SK-MEL-5 (cell line): Measurements from ENCODE around the gene STRN3. TPM values are rescaled to one million over a fixed set of nuclear protein-coding genes. Genes with fewer than 3 reads are reported as not detected.
"Not testable (repeated sequence)": the region's sequence is repeated elsewhere in the genome, so short reads cannot be mapped to it uniquely, and the experiment has no call there.

Experiments
- DNase-seq: peaks from one replicate; pipeline ENCODE4 v3.0.0-alpha.2; 2016; ENCODE audit warnings: low read depth, low spot score
- in situ Hi-C: cut with HindIII; loops from 2 replicates; pipeline ENCODE4 v1.10.0; 2016; ENCODE audit warnings: low sequenced_read_pairs, high pct_unique_total_duplicates, low pct_unique_long_range_greater_than_20kb
- total RNA-seq: library from RNA; depleted of rRNA; stranded (reverse); fragments of >200 nt; shearing (Covaris generic); gene quantifications from 2 replicates; pipeline ENCODE4 v1.2.3, GENCODE V29; 2014

Gene STRN3
- total RNA-seq, 1 experiment from 2014 or later, result 35.8 TPM

DNA sequence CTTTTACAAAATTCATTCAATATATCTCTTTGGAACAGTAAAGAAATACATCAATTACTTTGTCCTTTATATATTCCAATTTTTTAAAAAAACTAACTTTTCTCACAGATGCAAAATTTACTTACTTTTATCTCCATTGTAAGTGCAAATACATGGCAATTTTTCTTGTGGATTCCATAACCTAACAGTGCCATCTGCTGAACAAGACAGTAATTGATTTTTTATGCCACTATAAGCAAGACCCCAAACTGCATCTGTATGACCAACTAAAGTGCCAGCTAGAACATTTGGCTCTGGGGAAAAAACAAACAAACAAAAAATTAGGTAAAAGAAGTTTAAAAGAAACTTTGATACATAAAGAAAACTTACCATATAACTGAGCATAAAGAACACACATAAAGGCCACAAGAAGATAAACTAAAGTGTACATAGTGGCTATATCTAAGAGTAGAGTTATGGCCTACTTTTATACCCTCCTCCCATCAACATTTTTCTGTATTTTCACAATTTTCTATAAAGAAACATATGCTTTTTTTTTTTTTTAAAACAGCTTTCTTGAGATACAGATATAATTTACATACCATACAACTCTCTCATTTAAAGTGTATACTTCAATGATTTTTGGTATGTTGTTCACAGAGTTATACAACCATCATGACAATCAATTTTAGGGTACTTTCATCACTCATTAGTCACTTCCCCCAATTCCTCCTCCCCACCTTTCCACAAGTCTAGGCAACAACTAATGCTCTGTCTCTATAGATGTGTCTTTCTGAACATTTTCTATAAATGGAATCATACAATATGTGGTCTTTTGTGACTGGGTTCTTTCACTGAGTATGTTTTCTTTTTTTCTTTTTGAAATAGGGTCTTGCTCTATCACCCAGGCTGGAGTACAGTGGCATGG is 119.2 kb downstream of the STRN3 start:
- peak; percentile 46 for DNase-seq
- in situ Hi-C loops, result no loop called here

DNA sequence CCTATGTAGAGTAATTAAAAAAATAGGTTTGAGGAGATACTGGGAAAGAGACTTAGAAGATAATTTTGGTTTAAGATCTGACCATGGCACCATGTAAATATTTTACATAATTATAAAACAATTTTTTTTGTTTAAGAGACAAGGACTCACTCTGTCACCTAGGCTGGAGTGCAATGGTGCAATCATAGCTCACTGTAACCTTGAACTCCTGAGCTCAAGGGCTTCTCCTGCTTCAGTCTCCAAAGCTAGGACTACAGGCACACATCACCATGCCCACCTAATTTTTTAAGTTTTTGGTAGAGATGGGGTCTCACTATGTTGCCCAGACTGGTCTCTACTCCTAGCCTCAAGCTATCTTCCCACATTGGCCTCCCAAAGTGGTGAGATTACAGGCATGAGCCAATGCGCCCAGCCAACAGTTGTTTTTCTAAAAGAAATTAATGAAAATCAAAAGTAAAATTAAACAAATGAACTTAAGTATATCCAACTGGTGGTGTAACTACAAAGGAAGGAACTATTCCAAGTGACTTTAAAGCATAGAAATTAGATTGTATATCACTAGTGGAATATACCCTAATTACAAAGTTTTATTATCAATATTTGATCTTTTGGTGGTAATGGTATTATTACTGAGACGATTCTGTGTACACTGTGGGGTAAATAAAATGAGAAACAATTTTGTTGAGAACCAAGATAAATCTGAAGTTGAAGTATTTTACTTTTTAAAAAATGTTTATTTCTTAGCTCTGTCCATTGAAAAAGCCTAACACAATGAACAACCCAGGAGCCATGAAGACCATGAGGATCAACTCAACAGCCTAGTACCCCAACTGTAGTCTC is 122.7 kb downstream of the STRN3 start:
- no peak for DNase-seq
- in situ Hi-C loops, result no loop called here

DNA sequence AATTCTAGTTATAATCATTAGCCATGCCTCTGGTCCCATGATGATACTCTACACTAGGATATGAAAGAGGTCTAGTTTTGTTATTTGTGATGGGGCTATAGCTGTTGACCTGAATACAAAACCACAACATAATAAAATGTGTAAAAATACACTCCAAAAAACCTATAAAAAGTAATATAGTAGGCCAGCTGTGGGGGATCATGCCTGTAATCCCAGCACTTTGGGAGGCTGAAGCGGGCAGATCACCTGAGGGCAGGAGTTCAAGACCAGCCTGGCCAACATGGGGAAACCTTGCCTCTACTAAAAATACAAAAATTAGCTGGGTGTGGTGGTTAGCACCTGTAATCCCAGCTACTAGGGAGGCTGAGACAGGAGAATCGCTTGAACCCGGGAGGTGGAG is 129.1 kb downstream of the STRN3 start:
- in situ Hi-C loops, DNase-seq: not testable (repeated sequence)

DNA sequence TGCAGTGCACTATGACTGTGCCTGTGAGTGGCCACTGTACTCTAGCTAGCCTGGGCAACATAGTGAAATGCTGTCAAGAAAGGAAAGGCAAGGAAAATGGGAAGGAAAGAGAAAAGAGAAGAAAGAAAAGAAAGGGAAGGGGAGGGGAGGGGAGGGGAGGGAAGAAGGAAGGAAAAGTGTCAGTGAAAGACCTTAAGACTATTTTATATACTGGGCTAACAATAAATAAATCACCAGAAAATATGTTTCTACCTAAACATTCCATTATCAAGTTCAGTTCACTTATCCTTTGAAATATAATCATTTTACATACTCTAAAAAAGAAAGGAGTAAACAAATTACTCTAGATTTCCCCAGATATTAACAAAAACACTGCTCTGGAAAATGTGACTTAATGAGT is 129.7 kb downstream of the STRN3 start:
- in situ Hi-C loops, result no loop called here

DNA sequence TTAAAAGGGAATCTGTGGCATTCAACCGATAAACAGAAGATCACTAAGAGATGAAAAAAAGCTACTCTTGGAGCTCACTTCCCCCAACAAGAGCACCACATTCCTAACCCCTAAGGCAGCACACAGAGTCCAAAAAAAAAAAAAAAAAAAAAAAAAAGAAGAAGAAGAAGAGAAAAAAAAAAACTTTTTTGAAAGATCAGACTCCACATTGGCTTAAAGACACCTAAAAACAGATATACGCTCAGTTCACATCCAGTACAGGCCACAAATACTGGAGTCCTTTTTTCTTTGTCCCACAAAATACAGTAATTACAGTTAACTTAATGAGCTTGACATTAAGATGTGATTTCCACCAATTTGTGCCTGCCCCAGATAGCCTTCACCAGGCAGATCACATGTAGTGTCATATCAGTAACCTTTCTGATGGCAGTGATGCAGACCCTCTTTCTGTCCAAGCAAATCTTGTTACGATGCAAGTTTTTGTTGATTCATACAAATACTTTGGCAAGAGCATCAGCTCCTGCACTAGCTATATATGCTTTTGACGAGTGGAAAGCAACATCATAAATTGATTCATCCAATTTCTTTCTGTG is 131.2 kb downstream of the STRN3 start:
- DNase-seq, result no peak
- in situ Hi-C loops, result no loop called here

More for the DNA sequence above, 129.7 kb downstream of the STRN3 start:
- no peak for DNase-seq

DNA sequence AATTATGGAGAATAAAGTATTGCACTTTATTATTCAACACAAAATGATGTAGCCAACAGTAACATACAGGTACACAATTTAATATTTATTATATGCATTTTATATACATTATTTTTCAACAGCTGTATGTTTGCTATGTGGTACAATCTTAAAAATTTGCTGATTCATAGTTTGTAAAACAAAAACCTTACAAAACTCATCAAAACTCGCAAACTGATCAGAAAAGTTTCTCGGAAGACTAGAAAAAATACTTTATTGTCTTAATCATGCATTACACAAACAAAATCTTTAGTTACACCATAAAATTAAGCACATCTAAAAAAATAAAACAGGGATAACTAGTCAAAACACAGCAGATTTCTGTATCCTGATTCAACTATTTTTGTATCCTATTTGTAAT is 132.4 kb downstream of the STRN3 start:
- in situ Hi-C loops, result no loop called here
- no peak for DNase-seq

DNA sequence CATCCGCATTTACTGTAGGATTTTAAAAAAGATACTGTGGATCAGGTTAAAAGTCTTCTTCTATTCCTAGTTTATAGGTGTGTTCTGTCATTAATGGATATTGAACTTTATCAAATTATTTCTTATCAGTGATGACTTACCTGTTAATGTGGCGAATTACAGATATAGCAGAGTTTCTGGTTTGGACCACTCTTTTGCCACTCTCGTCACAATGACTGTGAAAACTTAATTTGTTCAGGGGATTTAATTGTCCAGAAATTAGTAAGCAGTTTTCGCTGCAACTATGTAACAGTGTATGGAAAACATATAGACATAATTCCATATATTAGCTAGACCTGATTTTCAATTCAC is 137.0 kb downstream of the STRN3 start:
- in situ Hi-C loops, result no loop called here
- DNase-seq, result no peak

DNA sequence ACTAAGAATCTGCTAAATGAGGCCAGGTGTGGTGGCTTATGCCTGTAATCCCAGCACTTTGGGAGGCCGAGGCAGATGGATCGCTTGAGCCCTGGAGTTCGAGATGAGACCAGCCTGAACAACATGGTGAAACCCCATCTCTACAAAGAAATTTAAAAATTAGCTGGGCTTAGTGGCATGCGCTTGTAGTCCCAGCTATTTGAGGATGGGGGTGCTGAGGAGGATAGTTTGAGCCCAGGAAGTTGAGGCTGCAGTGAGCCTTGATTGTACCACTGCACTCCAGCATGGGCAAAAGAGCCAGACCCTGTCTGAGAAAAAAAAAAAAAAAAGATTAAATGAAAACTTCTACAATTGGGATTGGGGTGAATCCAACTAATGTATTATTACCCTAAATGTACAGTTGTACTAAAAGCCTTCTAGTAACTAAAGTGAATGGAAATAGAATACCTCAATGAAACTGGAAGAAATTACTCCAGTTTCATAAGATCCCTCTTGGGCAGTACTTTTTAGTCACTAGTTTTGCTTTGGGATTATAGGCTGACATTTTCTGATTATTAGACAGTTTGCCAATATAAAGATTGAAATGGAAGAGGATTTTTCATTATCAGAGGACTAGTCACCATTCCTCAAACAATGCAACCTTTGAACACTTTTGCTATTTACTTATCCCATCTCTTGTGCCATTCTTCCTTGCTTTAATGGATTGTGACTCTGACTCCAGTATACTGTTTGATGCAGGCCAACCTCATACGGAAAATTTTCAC is 137.5 kb downstream of the STRN3 start:
- in situ Hi-C loops, result no loop called here
- no peak for DNase-seq

DNA sequence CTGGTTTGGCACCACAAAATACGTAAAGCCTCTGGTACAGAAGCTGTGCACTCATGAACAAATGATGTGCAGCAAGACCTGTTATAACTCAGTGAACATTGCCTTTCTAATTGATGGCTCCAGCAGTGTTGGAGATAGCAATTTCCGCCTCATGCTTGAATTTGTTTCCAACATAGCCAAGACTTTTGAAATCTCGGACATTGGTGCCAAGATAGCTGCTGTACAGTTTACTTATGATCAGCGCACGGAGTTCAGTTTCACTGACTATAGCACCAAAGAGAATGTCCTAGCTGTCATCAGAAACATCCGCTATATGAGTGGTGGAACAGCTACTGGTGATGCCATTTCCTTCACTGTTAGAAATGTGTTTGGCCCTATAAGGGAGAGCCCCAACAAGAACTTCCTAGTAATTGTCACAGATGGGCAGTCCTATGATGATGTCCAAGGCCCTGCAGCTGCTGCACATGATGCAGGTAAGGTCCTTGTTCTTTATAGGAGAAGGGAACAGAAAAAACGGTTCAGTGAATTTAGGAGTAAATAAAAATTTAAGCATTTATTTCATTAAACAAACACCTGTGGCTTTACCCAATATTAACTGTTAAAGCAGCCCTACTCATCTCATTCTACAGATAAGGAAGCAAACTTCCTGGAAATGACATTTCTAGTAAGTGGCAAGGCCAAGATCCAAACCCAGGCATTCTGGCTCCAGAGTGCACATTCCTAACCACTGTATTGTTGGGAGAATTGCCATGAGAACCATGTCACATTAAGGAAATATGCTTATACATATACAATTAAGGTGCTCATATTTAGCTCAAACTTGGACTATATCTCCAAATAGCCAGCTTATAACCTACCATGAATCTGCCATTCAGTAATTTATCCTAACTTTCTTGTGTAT is 140.1 kb downstream of the STRN3 start:
- DNase-seq, result no peak
- in situ Hi-C loops, result no loop called here

DNA sequence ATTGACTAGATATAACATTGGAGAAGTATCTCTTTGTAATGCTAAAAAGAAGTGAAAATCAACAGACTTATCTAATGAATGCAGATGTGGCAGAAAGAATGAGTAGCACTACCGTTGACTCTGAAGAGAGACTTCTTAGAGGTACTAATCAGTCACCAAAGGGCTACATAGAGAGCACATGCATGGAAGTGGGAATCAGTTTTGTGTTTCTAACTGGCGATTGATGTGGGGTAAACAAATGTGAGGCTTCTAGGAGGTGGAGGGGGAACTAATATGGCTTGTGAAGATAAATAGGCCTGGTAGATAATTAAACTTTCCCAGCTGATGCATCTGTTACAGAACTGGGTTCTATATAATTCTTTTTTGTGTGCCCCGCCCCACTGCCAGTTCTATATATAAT is 141.3 kb downstream of the STRN3 start:
- in situ Hi-C loops, result no loop called here
- no peak for DNase-seq

DNA sequence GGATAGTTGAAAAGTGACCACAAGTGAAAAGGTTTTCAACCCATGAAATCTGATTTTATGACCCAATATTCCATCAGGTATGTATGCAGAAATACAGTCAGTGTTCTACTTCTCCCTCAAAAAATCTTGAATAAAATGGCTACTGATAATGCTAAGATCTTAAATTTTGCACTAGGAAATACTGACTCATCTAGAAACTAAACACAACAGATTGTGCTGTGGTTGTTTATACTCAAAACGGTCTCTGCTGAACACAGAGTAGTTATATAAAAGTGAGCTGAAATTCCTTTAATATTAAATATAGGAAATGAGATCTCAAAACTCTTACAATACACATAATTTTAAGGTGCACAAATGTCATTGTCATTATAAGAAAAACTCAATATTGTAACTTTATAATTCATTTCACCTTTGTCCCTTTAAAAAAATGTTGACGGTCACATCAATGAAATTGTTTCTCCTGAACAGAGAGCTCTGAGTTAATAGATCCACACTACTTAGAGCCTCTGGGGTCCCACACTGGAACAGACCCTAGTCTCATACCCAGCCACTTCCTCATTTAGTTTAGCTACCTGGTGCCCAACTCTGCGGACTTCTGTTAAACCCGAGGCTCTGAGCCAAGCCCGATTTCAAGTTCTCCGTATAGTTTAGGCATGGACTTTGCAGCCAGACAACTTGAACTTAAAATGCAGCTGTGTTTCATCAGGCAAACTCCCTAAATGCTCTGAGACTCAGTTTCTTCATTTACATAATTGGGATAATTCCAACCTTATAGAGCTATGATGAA is 142.5 kb downstream of the STRN3 start:
- in situ Hi-C loops, result no loop called here
- no peak for DNase-seq

DNA sequence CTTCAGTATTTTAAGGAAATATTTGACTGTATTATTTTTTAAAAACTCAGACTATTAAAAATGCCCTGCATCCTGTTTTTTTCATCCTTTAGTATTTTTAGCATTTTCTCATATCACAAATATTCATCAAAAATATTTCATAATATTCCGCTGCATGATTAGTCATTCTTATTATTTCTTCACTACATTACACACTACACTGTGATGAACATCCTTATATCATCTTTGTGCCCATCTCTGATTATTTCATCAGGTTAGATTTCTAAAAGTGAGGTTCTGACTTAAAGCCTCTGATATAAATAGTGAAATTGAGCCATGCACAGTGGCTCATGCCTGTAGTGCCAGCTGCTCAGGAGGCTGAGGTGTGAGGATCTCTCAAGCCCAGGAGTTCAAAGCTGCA is 143.7 kb downstream of the STRN3 start:
- no peak for DNase-seq
- in situ Hi-C loops, result no loop called here

DNA sequence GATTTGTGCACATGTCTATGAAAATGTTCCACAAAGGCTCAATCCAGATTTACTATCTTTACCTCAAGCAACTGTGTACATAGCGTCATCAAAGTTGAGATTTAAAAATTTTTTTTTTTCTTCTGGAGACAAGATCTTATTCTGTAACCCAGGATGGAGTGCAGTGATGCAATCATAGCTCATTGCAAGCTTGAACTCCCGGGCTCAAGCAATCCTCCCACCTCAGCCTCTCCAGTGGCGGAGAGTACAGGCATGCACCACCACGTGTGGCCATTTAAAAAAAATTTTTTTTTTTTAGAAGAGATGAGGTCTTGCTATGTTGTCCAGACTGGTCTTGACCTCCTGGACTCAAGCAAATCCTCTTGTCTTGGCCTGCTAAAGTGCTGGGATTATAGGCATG is 149.5 kb downstream of the STRN3 start:
- in situ Hi-C loops, result no loop called here
- no peak for DNase-seq

DNA sequence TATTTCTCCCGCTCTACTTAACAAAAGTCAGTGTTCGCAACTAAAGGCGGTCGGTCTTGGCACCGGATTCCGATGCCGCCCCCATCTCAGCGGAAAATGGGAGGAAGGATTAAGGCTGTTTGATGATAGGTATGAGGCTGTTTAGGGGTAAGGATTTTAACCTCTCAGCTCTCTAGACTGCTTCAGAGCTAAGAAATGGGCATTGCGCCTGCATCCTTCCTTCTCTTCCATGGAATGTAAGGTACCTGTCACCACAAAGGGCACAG is 150.5 kb downstream of the STRN3 start:
- in situ Hi-C loops, result no loop called here
- no peak for DNase-seq

DNA sequence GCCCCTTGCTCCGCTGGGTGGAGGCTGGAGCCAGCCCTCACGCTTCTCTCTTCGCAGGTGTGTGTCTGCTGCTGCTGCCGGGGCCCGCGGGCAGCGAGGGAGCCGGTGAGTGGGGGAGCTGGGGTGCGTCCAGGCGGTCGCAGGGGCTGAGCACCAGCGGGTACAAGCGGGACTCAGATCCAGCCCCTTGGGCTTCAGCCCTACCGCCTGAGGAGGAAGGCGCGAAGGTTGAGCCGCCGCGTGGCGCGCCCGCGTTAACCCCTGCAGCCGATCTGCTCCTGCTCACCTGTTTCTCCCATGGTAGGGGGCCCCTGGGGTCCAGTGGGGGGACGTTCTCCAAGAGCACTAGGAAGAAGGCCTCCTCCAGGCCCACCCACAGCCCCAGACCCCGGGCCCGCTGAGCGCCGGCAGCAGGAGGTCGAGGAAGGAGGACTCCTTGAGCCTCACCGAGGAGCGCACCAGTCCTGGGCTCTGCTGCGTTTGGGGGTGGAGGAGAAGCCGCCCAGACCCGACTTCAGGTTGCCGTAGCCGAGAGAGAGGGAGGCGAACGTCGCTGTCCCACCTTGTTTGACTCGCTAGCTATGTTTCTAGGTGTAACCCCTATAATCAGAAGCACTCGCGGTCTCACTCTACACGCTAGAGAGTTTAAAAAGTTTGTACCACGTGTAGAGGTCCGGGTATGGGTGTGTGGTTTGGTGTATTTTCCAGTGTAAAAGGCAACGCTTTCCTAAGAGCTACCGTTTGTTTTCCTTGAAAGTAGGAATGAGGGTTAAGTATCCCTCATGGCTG is 151.0 kb downstream of the STRN3 start:
- no peak for DNase-seq
- in situ Hi-C loops, result no loop called here
